Stimulated activated CD8-positive, alpha-beta memory T cell treated with anti-CD3 and anti-CD28 coated beads, Interleukin-15, amount 100 ng/mL, for 48 hours (primary cell): ENCODE data around the gene BRD1.
"Not testable (repeated sequence)": the region's sequence is repeated elsewhere in the genome, so short reads cannot be mapped to it uniquely, and the experiment has no call there.

Experiments used
- DNase-seq, 2 donors: peaks; one replicate each; pipeline ENCODE4 v3.0.0-alpha.2; 2020; ENCODE audit warnings: low read depth in 2 of 2

The BRD1 gene

DNA sequence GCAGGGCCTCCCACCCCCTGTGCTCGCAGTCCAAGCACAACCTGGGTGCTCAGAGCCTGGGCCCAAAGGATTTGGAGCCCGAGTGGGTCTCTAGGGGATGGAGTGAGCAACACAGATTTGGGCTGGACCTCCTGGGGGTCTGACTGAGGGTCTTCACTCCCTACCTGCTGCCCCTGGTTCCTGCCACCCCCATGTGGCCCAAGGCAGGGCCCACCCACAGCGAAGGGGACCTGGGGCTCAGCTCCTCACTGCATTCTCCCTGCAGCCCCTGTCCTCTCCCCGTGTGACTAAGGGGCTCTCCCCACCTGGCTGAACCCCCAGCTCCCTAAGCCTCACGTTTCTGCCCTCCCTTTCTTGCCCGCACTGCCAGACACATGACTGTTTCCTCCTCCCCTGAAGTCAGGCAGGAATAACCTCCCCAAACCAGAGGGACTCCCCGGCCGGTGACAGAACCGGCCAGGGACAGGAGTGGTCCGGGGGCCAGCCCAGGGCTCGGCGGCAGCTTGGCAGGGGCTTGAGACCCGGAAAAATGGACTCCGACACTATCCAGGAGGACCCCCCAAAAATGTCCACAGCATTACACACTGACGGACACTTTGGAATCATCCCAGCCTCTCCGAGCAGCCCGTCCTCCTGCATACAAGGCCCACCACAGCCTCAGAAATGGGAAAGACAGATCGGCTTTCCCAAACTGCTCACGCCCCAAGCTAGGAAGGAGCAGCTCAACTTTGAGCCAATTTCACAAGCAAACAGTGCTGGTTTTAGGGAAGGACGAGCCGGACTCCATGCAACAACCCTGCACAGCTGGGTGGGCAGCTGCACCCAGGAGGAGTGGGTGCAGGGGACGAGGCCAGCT is 57.8 kb downstream of the BRD1 start:
- no peak for DNase-seq

DNA sequence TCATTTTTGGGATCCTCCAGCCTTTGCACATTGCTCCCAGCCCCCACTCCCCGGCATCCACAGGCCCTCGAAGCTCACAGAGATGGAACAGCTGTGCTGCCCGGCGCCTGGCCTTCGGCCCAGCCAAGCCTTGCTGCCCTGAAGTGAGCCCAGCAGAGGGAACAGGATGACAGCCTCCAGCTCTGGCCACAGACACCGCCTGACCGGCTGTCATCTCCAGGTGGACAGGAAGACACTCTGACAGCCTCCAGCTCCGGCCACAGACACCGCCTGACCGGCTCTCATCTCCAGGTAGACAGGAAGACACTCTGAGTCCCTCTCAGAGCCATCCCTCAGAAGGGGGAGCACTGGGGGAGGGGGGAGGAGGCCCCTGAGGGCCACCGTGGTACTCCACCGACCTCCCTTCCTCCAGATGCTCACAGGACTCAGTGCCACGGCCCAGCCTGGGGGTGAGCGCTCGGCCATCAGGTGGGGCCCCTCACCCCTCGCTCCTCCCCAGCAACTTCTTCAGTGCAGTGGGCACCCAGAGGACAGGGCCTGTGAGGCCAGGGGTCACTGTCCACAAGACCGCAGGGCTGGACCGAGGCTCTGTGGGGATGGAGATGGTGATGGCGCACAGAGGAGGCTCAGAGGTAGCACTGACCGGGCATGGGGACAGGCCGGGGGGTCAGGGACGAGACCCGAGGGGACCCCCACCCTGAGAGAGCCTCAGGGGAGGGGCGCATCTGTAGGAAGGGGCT is 58.6 kb downstream of the BRD1 start:
- no peak for DNase-seq

DNA sequence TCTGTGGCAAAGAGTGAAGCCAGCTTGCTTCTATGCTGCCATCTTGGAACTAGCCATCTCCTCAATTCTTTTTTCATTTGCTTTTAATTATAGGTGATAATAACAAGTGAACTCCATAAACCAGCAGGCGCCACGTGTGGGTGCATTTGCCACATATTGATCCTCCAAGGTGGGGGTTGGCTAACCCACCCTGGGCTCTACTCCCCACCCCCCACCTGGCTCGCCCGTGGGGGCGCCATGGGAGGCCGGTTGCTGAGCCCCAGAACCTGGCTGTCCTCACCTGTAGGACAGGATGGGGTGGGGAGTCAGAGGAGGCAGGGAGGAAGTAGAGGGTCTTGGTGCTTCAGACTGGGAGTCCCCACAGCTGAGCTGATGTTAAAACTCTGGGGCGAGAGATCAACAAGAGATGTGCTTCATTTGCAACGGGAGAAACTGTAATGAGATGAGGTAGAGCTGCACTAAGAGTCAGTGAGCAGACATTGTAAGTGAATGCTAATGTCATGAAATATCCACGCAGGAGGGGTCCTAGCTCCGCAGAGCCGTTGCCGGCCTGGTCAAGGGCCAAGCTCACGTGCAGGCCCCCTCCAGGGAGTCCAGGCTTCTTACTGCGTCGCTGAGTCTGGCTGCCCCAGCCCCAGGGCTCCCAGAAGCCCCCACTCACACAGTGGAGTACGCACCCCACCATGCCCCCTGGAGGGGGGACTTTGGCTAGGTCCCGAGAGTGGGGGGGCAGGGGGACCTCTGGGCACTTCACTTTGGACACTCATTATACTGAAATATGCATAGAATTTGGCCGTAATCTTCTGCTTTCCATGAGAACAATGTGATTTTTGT is 59.4 kb downstream of the BRD1 start:
- DNase-seq: no peak

DNA sequence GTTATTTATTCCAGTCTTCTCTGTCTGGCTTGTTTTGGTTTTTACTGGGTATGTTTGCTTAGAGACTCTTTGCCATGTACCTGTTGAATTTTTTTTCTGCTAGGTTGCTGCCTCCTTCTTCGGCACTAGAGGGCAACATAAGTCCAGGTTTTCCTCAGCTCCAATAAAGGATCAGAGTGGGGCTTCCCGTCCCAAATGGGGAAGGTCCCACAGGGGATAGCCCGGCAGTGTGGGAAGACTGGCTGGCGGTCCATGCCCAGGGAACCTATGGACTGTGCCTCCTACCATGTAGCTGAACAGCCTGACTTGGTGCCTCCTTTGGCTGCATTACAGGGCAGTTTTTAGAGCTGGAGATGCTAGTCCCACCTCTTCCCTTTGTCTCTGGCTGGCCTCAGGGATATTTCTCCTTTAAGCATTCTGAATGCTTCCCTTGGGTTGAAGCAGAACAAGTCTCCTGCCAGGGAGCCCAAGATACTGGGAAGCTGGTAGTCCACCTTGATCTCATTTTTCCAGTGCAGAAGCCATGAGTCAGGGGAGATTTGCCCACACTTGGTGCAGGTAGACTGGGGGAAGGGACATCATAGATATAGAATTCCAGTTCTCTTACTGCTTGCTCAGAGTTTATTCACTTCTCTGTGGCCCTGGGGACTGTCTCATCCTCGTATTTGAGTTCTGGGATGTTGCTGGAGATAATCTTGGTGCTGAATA is 60.2 kb downstream of the BRD1 start:
- DNase-seq: no peak

DNA sequence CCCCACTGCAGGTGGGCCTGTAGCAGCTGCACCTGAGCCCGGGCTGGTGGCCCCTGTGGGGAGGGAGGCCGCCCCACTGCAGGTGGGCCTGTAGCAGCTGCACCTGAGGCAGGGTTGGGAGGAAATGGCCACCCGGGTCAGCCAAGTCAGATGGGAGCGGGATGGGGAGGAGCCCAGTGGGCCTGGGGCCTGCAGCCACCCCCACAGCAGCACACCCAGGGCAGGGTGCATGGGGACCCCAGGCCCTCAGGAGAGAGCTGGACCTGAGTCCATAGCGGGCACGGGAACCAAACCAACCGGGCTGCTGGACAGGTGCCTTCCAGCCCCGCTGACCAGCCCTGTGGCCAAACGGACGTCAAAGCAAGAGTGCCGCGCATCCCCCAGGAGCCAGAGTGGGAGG is 61.7 kb downstream of the BRD1 start:
- no peak for DNase-seq

DNA sequence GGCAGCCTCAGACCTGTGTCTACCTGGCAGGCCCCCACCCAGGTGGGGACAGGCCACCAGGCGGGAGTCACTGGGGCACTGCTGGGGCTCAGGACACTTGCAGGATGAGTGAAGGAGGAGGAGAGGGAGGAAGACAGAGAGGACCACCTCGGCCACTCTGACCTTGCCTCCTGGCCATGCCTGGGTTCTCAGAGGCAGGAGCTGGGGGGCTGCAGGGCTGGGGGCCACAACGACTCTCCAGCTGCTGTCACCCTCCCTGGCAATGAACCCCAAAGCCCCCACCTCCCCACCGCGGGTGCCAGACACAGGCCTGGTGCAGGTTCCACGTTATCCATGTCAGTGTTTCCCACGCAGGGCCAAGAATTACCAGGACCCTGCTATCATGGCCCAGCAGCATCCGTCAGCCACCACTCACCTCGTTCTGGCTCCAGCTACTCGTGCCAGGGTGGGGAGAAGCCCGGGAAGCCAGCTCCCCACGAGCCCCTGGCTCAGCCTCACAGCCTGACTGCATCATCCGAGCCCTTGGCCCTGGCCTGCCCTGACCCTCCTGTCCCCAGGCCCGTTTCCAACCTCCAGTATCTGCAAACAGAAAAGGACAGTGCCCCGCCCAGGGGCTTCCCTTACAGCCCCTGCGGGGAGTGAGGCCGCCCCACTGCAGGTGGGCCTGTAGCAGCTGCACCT is 62.4 kb downstream of the BRD1 start:
- DNase-seq: no peak

DNA sequence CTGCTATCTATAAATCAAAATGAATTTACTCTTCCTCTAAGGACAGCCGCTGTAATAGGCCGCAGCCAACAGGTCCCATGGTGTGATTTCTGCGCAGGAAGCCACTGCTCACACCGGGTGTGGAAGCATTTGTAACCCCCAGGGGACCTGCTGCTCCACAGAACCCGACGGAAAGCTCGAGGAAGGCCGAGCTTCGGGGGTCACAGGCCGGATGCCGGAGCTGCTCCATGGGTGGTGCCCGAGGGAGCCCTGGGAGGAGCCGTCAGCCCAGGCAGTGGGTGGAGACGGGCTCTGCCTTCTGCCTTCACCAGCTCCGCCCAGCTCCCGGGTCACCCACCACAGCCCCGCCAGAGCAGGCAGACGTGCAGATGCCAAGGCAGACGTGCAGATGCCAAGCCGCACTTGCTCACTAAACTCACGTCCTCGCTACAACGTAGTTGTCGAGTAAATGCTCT is 63.5 kb downstream of the BRD1 start:
- DNase-seq: no peak

DNA sequence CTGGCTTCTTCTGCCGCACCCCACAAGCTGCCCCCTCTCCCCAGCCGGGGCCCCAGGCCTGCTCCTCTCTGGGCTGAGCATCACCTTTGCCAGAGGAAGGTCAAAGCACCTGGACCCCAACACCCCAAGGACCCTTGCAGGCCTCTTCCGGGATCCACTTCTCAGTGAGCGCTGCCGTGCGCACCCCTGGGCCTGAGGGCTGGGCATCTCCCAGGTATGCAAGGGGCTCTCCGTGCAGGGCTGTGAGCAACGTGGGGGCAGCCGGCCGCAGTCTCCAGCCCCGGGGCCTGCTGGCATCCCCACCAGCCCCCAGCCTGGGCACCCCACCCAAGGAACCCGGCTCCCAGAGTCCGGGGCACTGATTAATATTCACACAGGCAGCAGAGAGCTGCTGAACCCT is 64.0 kb downstream of the BRD1 start:
- DNase-seq: no peak

DNA sequence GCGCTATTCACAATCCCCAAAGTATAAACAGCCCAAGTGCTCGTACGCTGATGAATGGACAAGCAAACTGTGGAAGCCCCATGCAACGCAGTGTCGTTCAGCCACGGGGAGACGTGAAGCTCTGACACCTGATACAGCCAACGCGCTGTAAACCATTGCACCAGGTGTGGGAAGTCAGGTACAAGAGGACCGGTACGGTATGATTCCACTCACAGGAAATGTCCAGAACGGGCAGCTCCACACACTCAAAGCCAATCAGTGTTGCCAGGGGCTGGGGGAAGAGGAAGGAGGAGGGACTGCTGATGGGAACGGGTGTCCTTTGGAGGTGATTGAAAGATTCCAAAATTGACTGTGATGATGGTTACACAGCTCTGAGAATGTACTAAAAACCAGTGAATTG is 64.5 kb downstream of the BRD1 start:
- DNase-seq: no peak

DNA sequence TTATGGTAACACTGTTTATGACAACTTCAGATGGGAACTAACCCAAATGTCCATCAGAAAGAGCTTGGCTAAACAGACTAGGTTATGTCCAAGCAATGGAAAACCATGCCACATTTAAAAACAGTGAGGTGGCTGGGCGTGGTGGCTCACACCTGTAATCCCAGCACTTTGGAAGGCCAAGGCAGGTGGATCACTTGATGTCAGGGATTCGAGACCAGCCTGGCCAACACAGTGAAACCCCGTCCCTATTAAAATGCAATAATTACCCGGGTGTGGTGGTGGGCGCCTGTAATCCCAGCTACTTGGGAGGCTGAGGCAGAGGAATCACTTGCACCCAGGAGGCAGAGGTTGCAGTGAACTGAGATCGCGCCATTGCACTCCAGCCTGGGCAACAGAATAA is 65.1 kb downstream of the BRD1 start:
- not testable (repeated sequence) for DNase-seq

DNA sequence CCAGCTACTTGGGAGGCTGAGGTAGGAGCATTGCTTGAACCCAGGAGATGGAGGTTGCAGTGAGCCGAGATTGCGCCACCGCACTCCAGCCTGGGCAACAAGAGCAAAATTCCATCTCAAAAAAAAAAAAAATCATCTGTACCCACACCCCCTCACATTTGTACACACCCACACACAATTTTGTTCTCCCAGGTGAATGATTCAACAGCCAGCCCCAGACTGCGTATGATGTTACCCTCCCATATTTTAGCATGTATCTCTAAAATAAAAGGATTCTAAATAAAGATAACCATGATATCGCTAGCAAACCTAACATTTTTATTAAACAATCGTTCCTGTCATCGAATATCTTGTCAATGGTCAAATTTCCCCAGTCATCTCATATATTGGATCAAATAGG is 65.8 kb downstream of the BRD1 start:
- no peak for DNase-seq

DNA sequence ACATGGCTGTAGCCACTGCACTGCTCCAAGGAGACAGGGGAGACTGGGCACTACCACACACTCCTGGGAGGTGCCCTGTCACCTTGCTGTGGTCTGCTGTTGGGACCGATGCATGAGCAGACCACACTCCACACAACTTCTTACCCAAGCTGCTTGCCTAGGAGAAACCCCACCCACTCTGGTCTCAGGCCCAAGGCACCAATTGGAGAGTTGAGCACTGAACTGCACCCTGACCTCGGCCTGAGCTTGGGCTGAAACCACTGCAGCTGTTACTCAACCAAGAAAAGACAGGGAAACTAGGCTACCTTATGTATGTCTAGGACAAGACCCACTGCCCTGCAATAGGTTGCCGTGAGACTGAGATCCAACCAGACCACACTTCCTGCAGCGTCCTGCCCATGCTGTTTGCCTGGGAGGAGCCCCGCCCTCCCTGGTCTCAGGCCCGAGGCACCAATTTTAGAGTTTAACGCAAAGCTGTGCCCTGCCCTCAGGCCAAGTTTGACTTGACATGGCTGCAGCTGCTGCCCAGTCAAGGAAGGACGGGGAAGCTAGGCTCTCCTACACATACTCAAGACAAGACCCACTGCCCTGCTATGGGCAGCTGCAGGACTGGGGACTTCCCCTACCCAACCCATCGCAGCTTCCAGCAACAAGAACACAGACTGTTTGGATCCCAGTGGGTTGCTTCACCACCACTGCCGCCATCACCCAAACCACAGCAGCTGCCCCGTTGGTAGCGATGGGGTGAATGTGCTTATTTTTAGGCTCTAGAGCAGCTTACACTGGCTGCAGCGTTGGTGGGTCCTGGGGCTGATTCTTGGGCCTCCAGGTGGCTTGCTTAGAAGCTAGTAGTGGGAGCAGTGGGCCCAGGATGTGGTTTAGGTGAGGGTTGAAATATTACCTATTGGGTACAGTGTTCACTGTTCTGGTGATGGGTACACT is 66.8 kb downstream of the BRD1 start:
- DNase-seq: no peak

DNA sequence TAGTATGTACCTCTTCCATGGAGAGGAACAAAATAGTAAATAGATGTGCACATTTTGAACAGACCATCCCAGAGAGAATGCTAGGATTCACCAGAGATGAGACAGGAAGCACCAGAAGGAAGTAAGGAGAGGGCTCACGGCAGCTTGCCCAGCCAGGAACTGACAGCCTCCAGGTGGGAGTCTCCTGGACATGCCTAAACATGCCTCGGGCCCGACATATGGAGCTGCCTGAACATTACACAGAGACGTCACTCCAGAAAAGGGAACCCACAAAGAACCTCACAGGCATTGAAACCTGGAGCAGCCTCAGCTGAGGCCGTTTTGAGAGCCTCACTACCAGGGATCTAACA is 67.4 kb downstream of the BRD1 start:
- no peak for DNase-seq

DNA sequence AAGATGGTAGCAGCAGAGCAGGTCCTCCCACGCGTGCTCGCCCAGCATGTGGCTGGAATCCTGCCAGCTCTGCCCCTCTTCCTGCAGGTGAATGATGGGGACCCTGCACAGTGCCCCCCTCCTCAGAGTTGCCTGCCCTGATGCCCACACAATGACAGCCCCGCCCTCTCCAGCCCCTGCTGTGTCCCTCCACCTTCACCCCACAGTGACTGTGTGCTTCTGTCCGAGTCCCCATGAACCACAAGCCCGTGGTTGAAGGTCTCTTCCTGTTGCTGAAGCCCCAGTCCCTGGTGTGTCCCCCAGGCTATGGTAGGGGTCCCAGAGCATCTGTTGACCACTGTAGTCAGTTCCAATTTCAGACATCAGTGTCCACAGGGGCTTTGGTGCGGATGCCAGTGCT is 71.0 kb downstream of the BRD1 start:
- no peak for DNase-seq

DNA sequence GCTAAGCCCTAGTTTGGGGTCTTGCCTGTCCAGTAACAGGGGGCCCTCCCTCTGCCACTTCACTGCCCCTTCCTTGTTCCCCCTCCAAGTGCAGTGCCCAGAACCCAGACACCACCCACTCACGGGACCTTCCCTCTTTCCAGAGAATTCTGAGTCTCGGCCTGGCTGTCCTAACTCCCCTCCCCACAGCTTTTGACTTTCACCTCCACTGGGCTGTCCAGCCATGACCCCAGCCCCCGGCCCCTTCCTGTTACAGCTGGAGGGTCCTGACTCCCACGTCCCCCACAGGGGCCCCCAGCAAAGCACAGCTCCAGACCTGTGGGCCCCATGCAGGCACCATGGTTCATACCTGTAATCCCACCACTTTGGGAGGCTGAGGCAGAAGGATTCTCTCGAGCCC is 71.5 kb downstream of the BRD1 start:
- no peak for DNase-seq

DNA sequence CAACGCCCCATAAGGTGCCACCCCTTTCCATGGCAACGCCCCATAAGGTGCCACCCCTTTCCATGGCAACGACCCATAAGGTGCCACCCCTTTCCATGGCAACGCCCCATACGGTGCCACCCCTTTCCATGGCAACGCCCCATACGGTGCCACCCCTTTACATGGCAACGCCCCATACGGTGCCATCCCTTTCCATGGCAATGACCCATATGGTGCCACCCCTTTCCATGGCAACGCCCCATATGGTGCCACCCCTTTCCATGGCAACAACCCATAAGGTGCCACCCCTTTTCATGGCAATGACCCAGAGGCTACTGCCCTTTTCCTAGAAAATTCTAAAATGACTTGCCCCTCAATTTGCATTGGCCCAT is 72.1 kb downstream of the BRD1 start:
- no peak for DNase-seq

DNA sequence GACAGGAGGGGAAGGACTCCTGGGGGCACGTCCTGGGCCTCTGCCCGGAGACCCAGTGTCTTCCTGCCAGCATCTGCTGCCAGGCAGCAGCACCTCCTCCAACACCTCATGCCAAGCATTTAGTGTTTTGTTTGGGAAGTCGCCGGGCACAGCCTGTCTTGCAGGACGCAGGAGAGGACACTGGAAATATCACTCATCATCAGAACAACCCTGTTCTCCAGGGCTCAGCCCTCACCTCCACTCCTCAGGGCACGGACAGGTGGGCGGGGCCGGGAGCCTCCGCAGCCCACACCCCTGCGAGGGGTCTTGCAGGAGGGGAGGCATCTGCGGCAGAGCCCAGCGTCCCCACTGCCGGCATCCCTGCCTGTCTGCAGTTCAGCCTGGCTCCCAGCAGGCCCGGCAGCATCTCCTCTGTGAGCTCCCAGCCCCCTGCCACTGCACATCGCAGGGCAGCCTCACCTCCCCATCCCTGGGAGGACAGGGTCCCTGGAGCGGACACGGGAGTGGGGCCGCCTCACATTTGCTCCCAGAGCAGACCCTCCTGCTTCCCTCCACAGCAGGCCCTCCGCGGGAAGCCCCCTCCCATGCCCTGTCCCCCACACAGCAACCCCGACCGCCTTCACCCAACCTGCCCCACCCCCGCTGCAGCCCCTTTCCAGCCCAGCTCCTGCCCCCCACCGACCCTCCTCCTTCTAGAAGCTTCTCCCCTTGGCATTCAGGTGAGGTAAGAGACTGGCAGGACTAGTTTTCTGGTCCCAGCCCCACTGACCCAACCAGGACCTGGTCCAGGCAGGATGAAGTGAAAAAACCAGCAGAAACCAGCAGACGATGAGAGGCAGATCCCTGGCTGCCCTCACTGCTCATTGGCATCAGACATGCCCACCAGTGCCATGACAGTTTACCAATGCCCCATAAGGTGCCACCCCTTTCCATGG is 72.7 kb downstream of the BRD1 start:
- no peak for DNase-seq

DNA sequence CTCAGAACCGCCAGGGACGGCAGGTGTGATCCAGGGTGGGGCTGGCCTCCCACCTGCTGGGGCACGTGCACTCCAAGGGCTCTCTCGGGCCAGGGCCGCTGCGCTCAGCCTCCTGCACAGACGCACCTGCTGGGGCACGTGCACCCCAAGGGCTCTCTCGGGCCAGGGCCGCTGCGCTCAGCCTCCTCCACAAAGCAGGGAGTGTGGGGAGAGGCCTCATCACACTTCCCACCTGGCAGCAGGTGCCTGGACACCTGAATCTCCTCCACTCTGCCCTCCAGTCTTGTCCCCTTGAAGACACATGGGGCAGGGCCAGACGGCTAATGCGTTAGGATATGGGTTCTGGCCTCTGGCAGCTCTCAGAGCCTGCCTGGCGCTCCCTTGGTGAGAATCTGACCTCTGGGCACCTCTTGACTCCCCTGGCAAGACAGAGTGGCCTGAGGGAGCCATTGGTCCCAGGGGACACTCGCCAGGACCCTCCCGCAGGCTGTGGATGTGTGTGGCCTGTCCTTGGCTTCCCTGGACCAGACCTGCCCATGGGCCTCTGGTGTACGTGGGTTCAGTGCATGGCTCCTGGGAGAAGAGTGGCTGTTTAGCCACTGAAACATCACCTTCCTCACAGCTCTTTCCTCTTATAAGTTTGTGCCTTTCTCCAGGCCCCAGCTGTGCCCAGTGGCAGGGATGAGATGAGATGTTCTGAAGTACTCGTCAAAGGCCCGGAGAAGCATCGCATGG is 73.5 kb downstream of the BRD1 start:
- no peak for DNase-seq
